ENCODE measurements around the gene FKBP3. TPM values are rescaled to one million over a fixed set of nuclear protein-coding genes. Genes with fewer than 3 reads are reported as not detected.

Gene FKBP3
- total RNA-seq, result 10 to 100 TPM; 28.5 to 68.1 (median 31.3) TPM

DNA sequence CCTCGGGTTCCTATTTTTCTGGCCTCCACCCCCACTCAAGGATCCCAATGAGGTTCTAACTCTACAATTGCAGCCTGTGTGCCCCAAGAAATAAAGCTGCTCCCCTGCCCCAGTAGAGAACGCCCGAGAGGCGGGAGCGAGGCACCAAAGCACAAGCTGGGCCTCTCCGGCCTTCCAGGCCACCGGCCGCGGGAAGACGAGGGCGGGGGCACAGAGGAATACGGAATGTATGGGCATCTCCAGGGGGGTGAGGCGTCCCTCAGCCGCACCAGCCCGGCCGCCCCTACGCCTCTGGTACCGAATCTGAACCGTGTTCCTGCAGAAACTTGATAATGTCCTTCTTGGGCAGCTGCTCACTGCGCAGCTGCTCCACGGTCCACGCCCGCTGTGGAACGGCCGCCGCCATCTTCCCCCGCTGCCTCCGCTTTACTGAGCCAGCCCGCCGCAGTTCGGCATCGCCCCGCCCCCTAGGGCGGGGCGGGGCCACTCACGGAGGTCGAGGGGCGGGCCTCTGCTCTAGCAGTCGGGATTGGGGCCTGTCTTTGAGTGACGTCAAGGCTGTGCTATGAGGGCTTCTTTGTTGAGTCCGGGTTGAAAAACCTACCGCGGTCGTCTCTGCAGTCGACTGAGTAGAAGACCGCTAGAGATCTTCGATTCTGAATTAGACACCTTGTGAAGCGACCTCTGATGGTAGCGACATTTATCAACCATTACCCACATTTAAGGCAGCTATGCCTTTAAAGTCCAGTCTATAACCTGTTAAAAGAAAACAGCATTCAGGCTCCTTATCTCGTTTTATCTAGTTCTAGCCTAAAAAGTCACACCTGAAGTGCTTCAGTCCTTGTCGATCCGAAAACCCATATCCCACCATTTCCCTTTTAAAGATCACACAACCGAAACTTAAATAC lies at the start of gene FKBP3:
TSS of gene FKBP3 (minus strand) at position 431 of the 908 bp plus-strand sequence. CDS start at position 406, 25 bp downstream.
- no peaks in the 10 kb centered on the region for H3K9me3 ChIP-seq
- no peak for TF ChIP-seq EP300 (IDR thresholded peaks at IDR 0.05)
- peak; percentile 58 for TF ChIP-seq POLR2A (IDR thresholded peaks at IDR 0.05; ENCODE audit: low read depth)
- TF ChIP-seq, protein P1, sequence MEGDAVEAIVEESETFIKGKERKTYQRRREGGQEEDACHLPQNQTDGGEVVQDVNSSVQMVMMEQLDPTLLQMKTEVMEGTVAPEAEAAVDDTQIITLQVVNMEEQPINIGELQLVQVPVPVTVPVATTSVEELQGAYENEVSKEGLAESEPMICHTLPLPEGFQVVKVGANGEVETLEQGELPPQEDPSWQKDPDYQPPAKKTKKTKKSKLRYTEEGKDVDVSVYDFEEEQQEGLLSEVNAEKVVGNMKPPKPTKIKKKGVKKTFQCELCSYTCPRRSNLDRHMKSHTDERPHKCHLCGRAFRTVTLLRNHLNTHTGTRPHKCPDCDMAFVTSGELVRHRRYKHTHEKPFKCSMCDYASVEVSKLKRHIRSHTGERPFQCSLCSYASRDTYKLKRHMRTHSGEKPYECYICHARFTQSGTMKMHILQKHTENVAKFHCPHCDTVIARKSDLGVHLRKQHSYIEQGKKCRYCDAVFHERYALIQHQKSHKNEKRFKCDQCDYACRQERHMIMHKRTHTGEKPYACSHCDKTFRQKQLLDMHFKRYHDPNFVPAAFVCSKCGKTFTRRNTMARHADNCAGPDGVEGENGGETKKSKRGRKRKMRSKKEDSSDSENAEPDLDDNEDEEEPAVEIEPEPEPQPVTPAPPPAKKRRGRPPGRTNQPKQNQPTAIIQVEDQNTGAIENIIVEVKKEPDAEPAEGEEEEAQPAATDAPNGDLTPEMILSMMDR (IDR thresholded peaks at IDR 0.05), result peak in 1 of 3 experiments; percentile 10
- peak; percentile 82 to 96 for TF ChIP-seq POLR2AphosphoS5 (IDR thresholded peaks at IDR 0.05)
- H3K27ac ChIP-seq (replicated peaks in 1 of 4), result peak within 1 kb of the TSS; percentile 83 to 90 (median 86)
- H3K4me3 ChIP-seq, result peak within 1 kb of the TSS; percentile 70 to 86 (median 74)
- peak; percentile 97 for DNase-seq (ENCODE audit: extremely low spot score)
- H3K36me3 ChIP-seq, result peaks cover 0 to 4% (median 0%) of the 10 kb centered on the region in 4 donors
- intact Hi-C loops (cut with DNase I), result loop anchor here (2.0 to 5.0 kb wide), 3 partner anchors 52 to 172 kb away; partner anchors contain the start of genes MIS18BP1, PRPF39 and TOGARAM1
- 0% methylated on average over 22 of the region's 53 CpGs for WGBS
- H3K4me1 ChIP-seq, result peaks cover 18 to 48% (median 42%) of the 10 kb centered on the region in 4 donors
- no peaks in the 10 kb centered on the region for H3K27me3 ChIP-seq

DNA sequence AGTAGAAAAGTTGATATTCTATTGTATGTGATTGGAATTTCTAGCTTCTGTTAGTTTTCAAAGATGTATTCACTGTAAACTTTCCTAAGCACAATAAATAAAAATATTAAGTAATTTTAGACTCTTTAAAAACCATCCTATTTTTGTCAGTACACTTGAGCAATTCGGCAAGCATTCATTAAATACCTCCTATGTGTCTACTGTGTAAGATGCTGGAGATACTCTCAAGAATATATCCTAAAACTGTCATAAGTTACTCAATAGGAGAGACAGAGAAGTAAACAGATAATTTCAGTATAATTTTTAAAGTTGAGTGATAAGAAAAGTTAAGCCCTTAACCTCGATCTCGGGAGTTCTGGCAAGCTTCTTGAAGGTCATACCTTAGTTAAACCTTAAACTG lies 47.5 kb upstream of the FKBP3 start:
- Histone ChIP-seq H3K9me3 (no peaks in the 10 kb centered on the region), H3K27me3 (no peaks in the 10 kb centered on the region), H3K4me3 (no peak overlapping the region), H3K36me3 (no peaks in the 10 kb centered on the region), H3K27ac (replicated peaks in 1 of 4) (no peak overlapping the region), H3K4me1 (no peaks in the 10 kb centered on the region)
- no peak for DNase-seq (ENCODE audit: extremely low spot score)
- WGBS, result 89% methylated on average over 3 of the region's 3 CpGs
- intact Hi-C loops (cut with DNase I), result no loop called here
- TF ChIP-seq EP300 (IDR thresholded peaks at IDR 0.05), result no peak
- no peak for TF ChIP-seq POLR2AphosphoS5 (IDR thresholded peaks at IDR 0.05)
- TF ChIP-seq, protein P1 (IDR thresholded peaks at IDR 0.05), result no peak
- no peak for TF ChIP-seq POLR2A (IDR thresholded peaks at IDR 0.05; ENCODE audit: low read depth)

DNA sequence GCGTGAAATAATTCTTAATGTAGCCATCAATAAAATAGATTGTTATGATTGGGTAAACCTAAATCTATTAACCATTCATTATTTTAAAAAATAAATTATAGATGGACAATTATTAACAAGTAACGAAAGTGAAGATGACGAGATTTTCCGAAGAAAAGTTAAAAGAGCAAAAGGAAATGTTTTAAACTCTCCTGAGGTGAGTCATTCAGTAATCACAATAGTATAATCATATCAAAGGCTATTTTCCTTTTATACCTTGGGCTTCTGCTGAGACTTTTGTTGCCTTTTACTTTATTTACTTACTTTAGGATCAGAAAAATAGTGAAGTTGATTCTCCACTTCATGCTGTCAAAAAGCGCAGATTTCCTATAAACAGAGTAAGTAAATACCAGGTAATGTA lies 47.0 kb upstream of the FKBP3 start:
- 97% methylated on average over 5 of the region's 5 CpGs for WGBS

DNA sequence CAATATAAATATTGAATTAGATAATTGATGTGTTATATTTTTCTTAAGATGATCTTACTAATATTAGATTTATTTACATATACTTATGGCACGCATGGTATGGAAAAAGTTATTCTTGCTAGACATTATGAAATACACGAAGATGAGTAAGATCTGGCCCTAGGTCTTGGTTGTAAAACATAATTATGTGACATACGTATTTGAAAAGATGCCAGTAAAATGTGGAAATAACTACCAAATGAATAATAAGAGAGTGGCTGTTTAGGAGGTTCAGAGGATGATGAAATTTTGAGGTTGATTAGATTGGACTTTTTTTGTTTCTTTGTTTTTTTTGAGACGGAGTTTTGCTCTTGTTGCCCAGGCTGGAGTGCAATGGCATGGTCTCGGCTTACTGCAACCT lies 42.8 kb upstream of the FKBP3 start:
- no peaks in the 10 kb centered on the region for H3K9me3 ChIP-seq
- 86% methylated on average over 5 of the region's 5 CpGs for WGBS
- no peaks in the 10 kb centered on the region for H3K36me3 ChIP-seq

More for the DNA sequence above, 47.0 kb upstream of the FKBP3 start:
- H3K27ac ChIP-seq (replicated peaks in 1 of 4), result no peak overlapping the region
- no peak overlapping the region for H3K4me3 ChIP-seq
- DNase-seq (ENCODE audit: extremely low spot score), result no peak
- H3K9me3 ChIP-seq, result no peaks in the 10 kb centered on the region
- H3K27me3 ChIP-seq, result no peaks in the 10 kb centered on the region
- TF ChIP-seq, protein P1 (IDR thresholded peaks at IDR 0.05), result no peak
- TF ChIP-seq POLR2A (IDR thresholded peaks at IDR 0.05; ENCODE audit: low read depth) (no peak), POLR2AphosphoS5 (IDR thresholded peaks at IDR 0.05) (no peak), EP300 (IDR thresholded peaks at IDR 0.05) (no peak)
- intact Hi-C loops (cut with DNase I), result no loop called here
- no peaks in the 10 kb centered on the region for H3K36me3 ChIP-seq
- H3K4me1 ChIP-seq, result no peaks in the 10 kb centered on the region

DNA sequence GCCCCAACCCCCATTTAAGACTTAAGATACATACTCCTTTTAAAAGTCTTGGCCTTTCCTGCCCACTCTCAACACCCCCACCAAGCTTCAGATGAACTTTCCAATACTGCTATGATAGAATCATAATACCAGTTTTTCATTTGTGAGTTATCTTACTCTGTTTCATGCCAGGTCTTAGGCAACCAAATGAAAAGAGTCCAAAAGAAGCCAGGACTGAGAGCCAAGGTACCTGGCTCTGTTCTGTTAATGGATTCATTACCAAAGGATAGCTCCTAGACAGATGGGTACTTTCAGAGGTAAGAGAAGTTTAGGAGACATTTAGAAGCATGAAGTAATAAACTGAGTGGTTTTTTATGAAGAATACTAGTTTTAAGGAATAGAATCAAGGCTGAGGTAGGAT lies 35.6 kb upstream of the FKBP3 start:
- no peak overlapping the region for H3K4me3 ChIP-seq
- TF ChIP-seq POLR2AphosphoS5 (IDR thresholded peaks at IDR 0.05), result no peak
- no peak for TF ChIP-seq POLR2A (IDR thresholded peaks at IDR 0.05; ENCODE audit: low read depth)
- no peak for TF ChIP-seq EP300 (IDR thresholded peaks at IDR 0.05)
- TF ChIP-seq, protein P1 (IDR thresholded peaks at IDR 0.05), result no peak
- H3K27ac ChIP-seq (replicated peaks in 1 of 4), result no peak overlapping the region
- H3K4me1 ChIP-seq, result no peaks in the 10 kb centered on the region
- DNase-seq (ENCODE audit: extremely low spot score), result no peak
- no peaks in the 10 kb centered on the region for H3K27me3 ChIP-seq
- no peaks in the 10 kb centered on the region for H3K9me3 ChIP-seq
- H3K36me3 ChIP-seq, result peaks cover 0 to 26% (median 7%) of the 10 kb centered on the region in 4 donors
- intact Hi-C loops (cut with DNase I), result no loop called here

More for the DNA sequence above, 42.8 kb upstream of the FKBP3 start:
- intact Hi-C loops (cut with DNase I), result no loop called here
- Histone ChIP-seq H3K4me3 (no peak overlapping the region), H3K4me1 (no peaks in the 10 kb centered on the region), H3K27me3 (no peaks in the 10 kb centered on the region), H3K27ac (replicated peaks in 1 of 4) (no peak overlapping the region)
- no peak for TF ChIP-seq POLR2A (IDR thresholded peaks at IDR 0.05; ENCODE audit: low read depth)
- no peak for TF ChIP-seq POLR2AphosphoS5 (IDR thresholded peaks at IDR 0.05)
- no peak for DNase-seq (ENCODE audit: extremely low spot score)
